ENCODE data around the gene C4orf50.

DNA sequence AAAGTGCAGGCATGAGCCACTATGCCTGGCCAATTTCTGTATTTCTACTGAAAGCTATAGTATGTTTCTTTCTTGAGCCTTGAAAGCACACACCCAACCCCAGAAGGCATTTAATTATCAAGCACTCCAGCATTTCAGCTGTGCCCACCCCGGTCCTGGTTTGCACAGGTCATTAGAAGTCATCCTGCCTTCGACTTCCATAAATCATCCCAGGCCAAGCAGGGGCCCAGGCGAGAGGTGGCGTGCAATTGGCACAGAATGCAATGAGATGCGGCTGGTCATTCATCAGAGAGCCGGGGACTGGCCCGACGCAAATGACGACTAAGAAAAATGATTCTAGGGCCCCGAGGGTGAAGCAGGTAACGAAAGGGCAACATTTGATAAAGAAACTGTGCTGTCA, 100.6 kb downstream of the C4orf50 start:
- TF ChIP-seq, protein P1, sequence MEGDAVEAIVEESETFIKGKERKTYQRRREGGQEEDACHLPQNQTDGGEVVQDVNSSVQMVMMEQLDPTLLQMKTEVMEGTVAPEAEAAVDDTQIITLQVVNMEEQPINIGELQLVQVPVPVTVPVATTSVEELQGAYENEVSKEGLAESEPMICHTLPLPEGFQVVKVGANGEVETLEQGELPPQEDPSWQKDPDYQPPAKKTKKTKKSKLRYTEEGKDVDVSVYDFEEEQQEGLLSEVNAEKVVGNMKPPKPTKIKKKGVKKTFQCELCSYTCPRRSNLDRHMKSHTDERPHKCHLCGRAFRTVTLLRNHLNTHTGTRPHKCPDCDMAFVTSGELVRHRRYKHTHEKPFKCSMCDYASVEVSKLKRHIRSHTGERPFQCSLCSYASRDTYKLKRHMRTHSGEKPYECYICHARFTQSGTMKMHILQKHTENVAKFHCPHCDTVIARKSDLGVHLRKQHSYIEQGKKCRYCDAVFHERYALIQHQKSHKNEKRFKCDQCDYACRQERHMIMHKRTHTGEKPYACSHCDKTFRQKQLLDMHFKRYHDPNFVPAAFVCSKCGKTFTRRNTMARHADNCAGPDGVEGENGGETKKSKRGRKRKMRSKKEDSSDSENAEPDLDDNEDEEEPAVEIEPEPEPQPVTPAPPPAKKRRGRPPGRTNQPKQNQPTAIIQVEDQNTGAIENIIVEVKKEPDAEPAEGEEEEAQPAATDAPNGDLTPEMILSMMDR (IDR thresholded peaks at IDR 0.05; ENCODE audit: low read length), result no peak
- no peak for TF ChIP-seq EZH2 (IDR thresholded peaks at IDR 0.05; ENCODE audit: borderline replicate concordance, low read length)

Data from OCI-LY1 (cell line).